Ovary (tissue), 9 donors: ENCODE data around the gene PPP1CA. TPM values are rescaled to one million over a fixed set of nuclear protein-coding genes. Genes with fewer than 3 reads are reported as not detected.

Experiments
- DNase-seq, 5 donors: peaks; one replicate each; pipeline ENCODE4 v3.0.0-alpha.2; 2019 to 2020
- H3K27ac ChIP-seq, 2 donors: fragments of 200-600 bp; one replicate each; pipeline versions ENCODE4 v1.5.1 to v1.8.0; 2019 to 2022
- H3K27me3 ChIP-seq: fragments of 200-600 bp; one replicate; pipeline ENCODE4 v1.8.0; 2022
- H3K36me3 ChIP-seq: fragments of 200-600 bp; sonication (generic); one replicate; pipeline ENCODE4 v1.5.1; 2019
- H3K4me1 ChIP-seq: one replicate; pipeline ENCODE4 v1.8.1; 2013; ENCODE audit warnings: mild to moderate bottlenecking, moderate library complexity; ENCODE audit not compliant: insufficient read depth
- H3K4me3 ChIP-seq: fragments of 200-600 bp; sonication (generic); one replicate; pipeline ENCODE4 v1.5.1; 2017
- H3K9me3 ChIP-seq, 2 donors: fragments of 200-600 bp in 1 of 2; sonication (generic) in 1 of 2; one replicate each; pipeline versions ENCODE4 v1.5.1 to v1.8.1; 2013 to 2019; ENCODE audit warnings: mild to moderate bottlenecking in 1 of 2, moderate library complexity in 1 of 2
- CTCF ChIP-seq, 3 donors: fragments of 450-650 bp in 2 of 3; fragments of 200-600 bp in 1 of 3; IDR thresholded peaks; one replicate each; pipeline versions ENCODE4 v1.5.1 to v1.8.0; 2016 to 2022; ENCODE audit warnings: antibody characterized with exemption in 3 of 3, mild to moderate bottlenecking in 1 of 3
- EP300 ChIP-seq: sonication (generic); formaldehyde crosslinking; IDR thresholded peaks from one replicate; pipeline ENCODE4 v1.6.1; 2017; ENCODE audit warnings: antibody characterized with exemption
- POLR2A ChIP-seq: fragments of 450-650 bp; IDR thresholded peaks from one replicate; pipeline ENCODE4 v1.6.1; 2017; ENCODE audit warnings: antibody characterized with exemption, mild to moderate bottlenecking, moderate library complexity
- whole genome bisulfite sequencing, 3 donors: extraction: QIAGEN DNeasy Blood & Tissue Kit in 1 of 3; methylation state at CpG; one replicate each; pipeline versions ENCODE4 v1.1.5 to v1.1.7; 2013 to 2017; 5-methylcytosine and 5-hydroxymethylcytosine counted together
- intact Hi-C, 4 donors: fragments of 100-400 bp; cut with DNase I; formaldehyde crosslinking; loops; one replicate each; pipeline versions ENCODE4 v1.11.0 to v1.15.1; 2022 to 2023
- polyA plus RNA-seq, 2 donors: library from polyadenylated mRNA; stranded (reverse); fragments of 200-250 nt in 1 of 2; fragments of 350-450 nt in 1 of 2; fragmentation: Illumina TruSeq in 1 of 2; extraction: RNeasy Lipid Tissue Mini Kit (QIAGEN cat#74804) in 1 of 2; gene quantifications; one replicate each; pipeline ENCODE4 v1.2.3, GENCODE V29; 2013 to 2014
- total RNA-seq, 7 donors: library from RNA; depleted of rRNA in 2 of 7; stranded (reverse); fragments of >200 nt in 2 of 7; fragmentation: NEBNext Ultra II Directional in 3 of 7; extraction: Animal tissue kit (Norgen Biotek cat#: 25700) in 3 of 7; gene quantifications; one replicate each; pipeline versions ENCODE4 v1.1.0 to v1.2.4, GENCODE V29; 2016 to 2023
- donor health status: DM: no; HTN: no; CAD: no; lungs with moderate emphysema.
- donor health status: DM: no; HTN: no; CAD: no.
- donor health status: Bipolar disorder and iron deficiency.
- donor health status: DM: yes; HTN: yes; CAD: no.
- donor health status: DM: no; HTN: no; CAD: no.
- donor health status: DM: yes; HTN: yes; CAD: no.

The PPP1CA gene
- total and polyA plus RNA-seq, 9 donors, result 32.2 to 86.9 (median 54.9) TPM

GRCh38 chr11:67357831-67358670 lies 43.6 kb downstream of the PPP1CA start:
- TF ChIP-seq EP300 (no peak), CTCF (IDR thresholded peaks at IDR 0.05) (no peak), POLR2A (no peak)
- intact Hi-C loops, result loop anchor here in 2 of 4 donors (1.0 to 5.0 kb wide), 3 partner anchors 24 to 144 kb away; no protein-coding TSS in a partner anchor
- H3K9me3 ChIP-seq, result no peaks in the 10 kb centered on the region
- peak in 1 of 5 donors; percentile 29 for DNase-seq
- H3K36me3 ChIP-seq, result no peaks in the 10 kb centered on the region
- 80 to 82% (median 82%) methylated on average over 12 of the region's 12 CpGs for WGBS, 3 donors
- H3K4me1 ChIP-seq, result peaks cover 13% of the 10 kb centered on the region
- H3K27me3 ChIP-seq, result no peaks in the 10 kb centered on the region
- H3K27ac ChIP-seq, result no peak overlapping the region
- no peak overlapping the region for H3K4me3 ChIP-seq

- Histone ChIP-seq H3K4me1 (peaks cover 14% of the 10 kb centered on the region), H3K4me3 (no peak overlapping the region), H3K36me3 (no peaks in the 10 kb centered on the region), H3K9me3 (no peaks in the 10 kb centered on the region), H3K27ac (peak overlapping the region; percentile 96 to 98), H3K27me3 (no peaks in the 10 kb centered on the region)
- TF ChIP-seq EP300 (no peak), CTCF (IDR thresholded peaks at IDR 0.05) (peak; percentile 88 to 95 (median 93)), POLR2A (no peak)
- WGBS, 3 donors, result 23 to 27% (median 24%) methylated on average over 3 of the region's 3 CpGs
- peak in 4 of 5 donors; percentile 72 to 79 (median 72) for DNase-seq
- intact Hi-C loops, result loop anchor here in 2 of 4 donors (1.0 to 5.0 kb wide), 3 partner anchors 25 to 145 kb away; no protein-coding TSS in a partner anchor
Observed at GRCh38 chr11:67356864-67357561, 44.6 kb downstream of the PPP1CA start.

- WGBS, 3 donors, result 50 to 65% (median 52%) methylated on average over 4 of the region's 4 CpGs
- Histone ChIP-seq H3K27me3 (no peaks in the 10 kb centered on the region), H3K4me1 (peaks cover 17% of the 10 kb centered on the region), H3K27ac (peak overlapping the region; percentile 96 to 98), H3K4me3 (no peak overlapping the region), H3K36me3 (no peaks in the 10 kb centered on the region), H3K9me3 (no peaks in the 10 kb centered on the region)
- intact Hi-C loops, result loop anchor here in 1 of 4 donors (2.0 to 5.0 kb wide), 2 partner anchors 26 to 146 kb away; no protein-coding TSS in a partner anchor
- peak in 2 of 5 donors; percentile 28 to 35 for DNase-seq
- TF ChIP-seq EP300, result no peak
- TF ChIP-seq POLR2A, result no peak
- no peak for TF ChIP-seq CTCF (IDR thresholded peaks at IDR 0.05)
Observed at GRCh38 chr11:67356387-67356863, 45.2 kb downstream of the PPP1CA start.

- DNase-seq, result peak in 1 of 5 donors; percentile 30
- H3K4me1 ChIP-seq, result peaks cover 18% of the 10 kb centered on the region
- no peaks in the 10 kb centered on the region for H3K27me3 ChIP-seq
- WGBS, 3 donors, result 78 to 94% (median 83%) methylated on average over 4 of the region's 4 CpGs
- intact Hi-C loops, result loop anchor here in 1 of 4 donors (2.0 to 5.0 kb wide), 2 partner anchors 27 to 146 kb away; no protein-coding TSS in a partner anchor
- no peaks in the 10 kb centered on the region for H3K36me3 ChIP-seq
- H3K9me3 ChIP-seq, result no peaks in the 10 kb centered on the region
- TF ChIP-seq EP300 (no peak), POLR2A (no peak), CTCF (IDR thresholded peaks at IDR 0.05) (no peak)
- no peak overlapping the region for H3K4me3 ChIP-seq
- H3K27ac ChIP-seq, result peak overlapping the region; percentile 96 to 98
Observed at GRCh38 chr11:67355794-67356386, 45.8 kb downstream of the PPP1CA start.
